ENCODE measurements around the gene FAM83E.

Gene FAM83E

DNA sequence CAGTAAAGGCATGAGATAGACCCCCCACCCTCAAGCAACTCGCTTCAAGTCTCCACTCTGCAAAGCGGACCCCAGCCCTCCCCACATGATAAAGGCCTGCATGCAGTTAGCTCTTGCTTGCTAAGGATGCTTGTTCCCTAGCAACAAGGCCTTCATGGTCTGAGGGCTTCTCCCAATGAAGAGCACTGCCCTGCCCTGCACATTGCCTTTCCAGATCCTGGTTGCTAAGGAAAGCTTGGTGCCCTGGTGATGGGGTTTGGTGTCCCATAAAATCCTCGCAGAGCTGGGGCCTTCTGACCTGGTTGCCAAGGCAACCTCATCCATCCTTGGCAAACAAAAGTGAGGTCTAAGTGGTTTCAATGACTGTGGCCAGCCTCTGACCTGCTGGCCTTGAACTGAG lies 16.3 kb upstream of the FAM83E start:
- TF ChIP-seq, protein P1, sequence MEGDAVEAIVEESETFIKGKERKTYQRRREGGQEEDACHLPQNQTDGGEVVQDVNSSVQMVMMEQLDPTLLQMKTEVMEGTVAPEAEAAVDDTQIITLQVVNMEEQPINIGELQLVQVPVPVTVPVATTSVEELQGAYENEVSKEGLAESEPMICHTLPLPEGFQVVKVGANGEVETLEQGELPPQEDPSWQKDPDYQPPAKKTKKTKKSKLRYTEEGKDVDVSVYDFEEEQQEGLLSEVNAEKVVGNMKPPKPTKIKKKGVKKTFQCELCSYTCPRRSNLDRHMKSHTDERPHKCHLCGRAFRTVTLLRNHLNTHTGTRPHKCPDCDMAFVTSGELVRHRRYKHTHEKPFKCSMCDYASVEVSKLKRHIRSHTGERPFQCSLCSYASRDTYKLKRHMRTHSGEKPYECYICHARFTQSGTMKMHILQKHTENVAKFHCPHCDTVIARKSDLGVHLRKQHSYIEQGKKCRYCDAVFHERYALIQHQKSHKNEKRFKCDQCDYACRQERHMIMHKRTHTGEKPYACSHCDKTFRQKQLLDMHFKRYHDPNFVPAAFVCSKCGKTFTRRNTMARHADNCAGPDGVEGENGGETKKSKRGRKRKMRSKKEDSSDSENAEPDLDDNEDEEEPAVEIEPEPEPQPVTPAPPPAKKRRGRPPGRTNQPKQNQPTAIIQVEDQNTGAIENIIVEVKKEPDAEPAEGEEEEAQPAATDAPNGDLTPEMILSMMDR (IDR thresholded peaks at IDR 0.05; ENCODE audit: extremely low read depth, missing control alignments) = no peak
- DNase-seq (ENCODE audit: low spot score) = no peak

DNA sequence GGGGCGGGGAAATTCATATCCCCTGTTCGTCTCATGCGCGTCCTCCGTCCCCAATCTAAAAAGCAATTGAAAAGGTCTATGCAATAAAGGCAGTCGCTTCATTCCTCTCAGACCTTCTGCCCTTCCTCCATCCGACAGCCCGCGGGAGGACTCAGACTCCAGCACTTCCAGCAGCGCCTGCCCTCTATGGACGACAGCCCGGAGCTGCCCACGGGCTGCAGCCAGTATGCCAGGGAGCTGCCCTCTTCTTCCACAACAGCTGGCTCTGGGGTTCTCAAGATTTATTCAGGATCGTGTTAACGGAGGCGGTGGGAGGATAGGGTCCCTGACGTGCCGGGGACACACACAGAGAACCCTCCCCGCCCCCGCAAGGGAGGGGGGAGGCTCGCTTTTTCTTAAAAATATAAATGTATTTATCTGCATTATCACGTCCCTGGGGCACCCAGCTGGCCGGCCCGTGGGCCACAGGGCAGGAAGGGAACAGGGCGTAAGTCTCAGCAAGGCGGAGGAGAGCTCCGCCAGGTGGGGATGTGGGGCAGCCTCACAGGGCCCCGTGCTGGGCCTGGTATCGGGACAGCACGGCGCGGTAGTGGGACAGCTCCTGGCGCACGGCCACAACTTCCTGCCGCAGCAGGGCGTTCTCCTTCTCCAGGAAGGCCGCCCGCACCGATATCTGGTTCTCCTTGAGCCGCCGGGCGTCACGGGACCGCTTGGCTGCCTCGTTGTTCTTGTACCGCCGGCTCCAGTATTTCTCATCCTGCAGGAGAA lies 15.6 kb upstream of the FAM83E start:
- DNase-seq (ENCODE audit: low spot score) = no peak
- TF ChIP-seq, protein P1 (IDR thresholded peaks at IDR 0.05; ENCODE audit: extremely low read depth, missing control alignments) = no peak

GRCh38 chr19:48629599-48630295 lies 14.9 kb upstream of the FAM83E start:
- DNase-seq (ENCODE audit: low spot score) = no peak
- TF ChIP-seq, protein P1 (IDR thresholded peaks at IDR 0.05; ENCODE audit: extremely low read depth, missing control alignments) = no peak

DNA sequence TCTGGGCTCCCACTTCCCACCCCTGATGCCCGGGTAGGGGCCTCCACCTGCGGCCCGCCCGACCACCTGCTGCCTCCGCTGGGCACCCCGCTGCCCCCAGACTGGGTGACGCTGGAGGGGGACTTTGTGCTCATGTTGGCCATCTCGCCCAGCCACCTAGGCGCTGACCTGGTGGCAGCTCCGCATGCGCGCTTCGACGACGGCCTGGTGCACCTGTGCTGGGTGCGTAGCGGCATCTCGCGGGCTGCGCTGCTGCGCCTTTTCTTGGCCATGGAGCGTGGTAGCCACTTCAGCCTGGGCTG lies 14.4 kb upstream of the FAM83E start:
- TF ChIP-seq, protein P1 (IDR thresholded peaks at IDR 0.05; ENCODE audit: extremely low read depth, missing control alignments) = no peak
- no peak for DNase-seq (ENCODE audit: low spot score)

- no peak for DNase-seq (ENCODE audit: low spot score)
- TF ChIP-seq, protein P1 (IDR thresholded peaks at IDR 0.05; ENCODE audit: extremely low read depth, missing control alignments) = no peak
Observed at GRCh38 chr19:48628486-48629296, 13.8 kb upstream of the FAM83E start.

DNA sequence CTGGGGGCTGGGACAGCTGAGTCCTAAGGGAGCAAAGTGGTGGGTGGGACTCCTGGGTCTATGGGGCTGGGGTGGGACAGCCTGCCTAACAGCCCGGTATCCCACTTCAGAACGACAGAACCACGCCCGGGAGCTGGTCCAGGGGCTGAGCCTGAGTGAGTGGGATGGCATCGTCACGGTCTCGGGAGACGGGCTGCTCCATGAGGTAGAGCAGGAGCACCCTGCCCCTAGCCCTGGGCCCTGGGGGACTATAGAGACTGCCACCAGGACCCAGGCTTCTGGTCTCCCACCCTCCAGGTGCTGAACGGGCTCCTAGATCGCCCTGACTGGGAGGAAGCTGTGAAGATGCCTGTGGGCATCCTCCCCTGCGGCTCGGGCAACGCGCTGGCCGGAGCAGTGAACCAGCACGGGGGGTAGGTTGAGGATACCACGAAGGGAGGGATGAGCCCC lies 13.0 kb upstream of the FAM83E start:
- no peak for DNase-seq (ENCODE audit: low spot score)
- TF ChIP-seq, protein P1 (IDR thresholded peaks at IDR 0.05; ENCODE audit: extremely low read depth, missing control alignments) = no peak
